Right forelimb (tissue), 1 donor: ENCODE results near the gene GPR26.

Experiments used
- DNase-seq: peaks from one replicate; pipeline ENCODE4 v3.0.0-alpha.2; 2018

GPR26 gene, protein sequence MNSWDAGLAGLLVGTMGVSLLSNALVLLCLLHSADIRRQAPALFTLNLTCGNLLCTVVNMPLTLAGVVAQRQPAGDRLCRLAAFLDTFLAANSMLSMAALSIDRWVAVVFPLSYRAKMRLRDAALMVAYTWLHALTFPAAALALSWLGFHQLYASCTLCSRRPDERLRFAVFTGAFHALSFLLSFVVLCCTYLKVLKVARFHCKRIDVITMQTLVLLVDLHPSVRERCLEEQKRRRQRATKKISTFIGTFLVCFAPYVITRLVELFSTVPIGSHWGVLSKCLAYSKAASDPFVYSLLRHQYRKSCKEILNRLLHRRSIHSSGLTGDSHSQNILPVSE

GRCh38 chr10:123666318-123667236, at the start of gene GPR26:
TSS of gene GPR26 (plus strand) at chr10:123666355. CDS start at chr10:123666408, 53 bp downstream.
- no peak for DNase-seq

- DNase-seq, result no peak
Measured at GRCh38 chr10:123618224-123618623, 47.9 kb upstream of the GPR26 start.

- no peak for DNase-seq
Measured at GRCh38 chr10:123619067-123619855, 46.9 kb upstream of the GPR26 start.

DNA sequence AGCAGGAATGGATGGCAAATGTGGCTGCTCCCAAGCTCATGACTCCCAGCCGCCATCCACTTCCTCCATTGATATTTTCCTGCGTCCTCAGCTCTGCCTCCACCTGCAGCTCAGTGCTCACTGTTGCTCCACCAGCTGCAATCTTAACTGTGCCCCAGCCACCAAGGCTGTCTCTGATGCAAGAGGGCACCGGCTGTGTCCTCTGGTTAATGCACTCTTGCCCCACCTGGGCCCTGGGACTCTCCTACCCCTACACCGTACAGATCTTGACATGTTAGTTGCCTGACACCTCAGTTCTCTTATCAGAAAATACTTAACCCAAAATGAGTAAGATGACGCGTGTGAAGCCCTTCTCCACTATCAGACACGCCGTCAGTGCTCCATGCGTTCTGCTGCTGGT, 45.5 kb upstream of the GPR26 start:
- DNase-seq, result no peak

GRCh38 chr10:123621492-123621891, 44.7 kb upstream of the GPR26 start:
- no peak for DNase-seq

GRCh38 chr10:123621916-123622315, 44.2 kb upstream of the GPR26 start:
- DNase-seq, result no peak

GRCh38 chr10:123622381-123622780, 43.8 kb upstream of the GPR26 start:
- no peak for DNase-seq

- no peak for DNase-seq
Measured at GRCh38 chr10:123624086-123624485, 42.1 kb upstream of the GPR26 start.

DNA sequence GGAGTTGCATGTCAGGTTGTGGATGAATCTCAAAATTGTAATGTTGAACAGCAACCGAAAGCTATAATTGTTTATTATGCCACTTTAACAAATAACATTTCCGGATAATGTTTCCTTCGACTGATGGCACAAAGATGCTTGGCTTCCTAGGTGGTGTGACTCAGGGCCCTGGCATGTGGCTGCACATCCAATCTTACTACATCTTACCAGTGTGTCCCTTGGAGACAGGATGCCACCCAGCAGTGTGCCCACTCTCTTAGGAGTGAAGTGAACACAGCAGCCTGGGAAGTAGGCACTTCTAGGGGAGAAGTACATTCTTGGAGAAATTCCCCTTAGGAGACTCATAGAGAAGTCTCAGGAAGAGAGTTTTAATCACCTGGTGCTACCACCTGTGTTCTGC, 33.0 kb upstream of the GPR26 start:
- DNase-seq, result no peak

- DNase-seq, result no peak
Measured at GRCh38 chr10:123633636-123634035, 32.5 kb upstream of the GPR26 start.

DNA sequence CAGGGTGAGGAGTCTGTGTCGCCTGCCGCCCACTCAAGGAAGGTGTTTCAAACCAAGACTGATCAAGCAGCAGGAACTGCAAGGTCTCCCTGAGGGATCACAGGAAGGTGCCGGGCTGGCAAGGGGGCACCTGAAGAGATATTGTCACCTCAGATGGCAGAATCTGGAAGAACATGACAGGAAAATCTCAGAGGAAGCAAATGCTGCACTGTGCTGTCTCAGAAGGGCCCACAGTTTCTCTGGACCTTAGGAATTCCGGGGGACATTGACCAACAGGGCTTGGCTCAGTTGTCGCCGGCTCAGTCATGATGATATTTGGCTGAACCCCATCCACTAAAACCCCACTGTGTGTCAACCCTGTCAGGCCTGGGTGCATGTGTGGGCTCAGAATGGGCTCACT, 31.9 kb upstream of the GPR26 start:
- DNase-seq, result no peak

DNA sequence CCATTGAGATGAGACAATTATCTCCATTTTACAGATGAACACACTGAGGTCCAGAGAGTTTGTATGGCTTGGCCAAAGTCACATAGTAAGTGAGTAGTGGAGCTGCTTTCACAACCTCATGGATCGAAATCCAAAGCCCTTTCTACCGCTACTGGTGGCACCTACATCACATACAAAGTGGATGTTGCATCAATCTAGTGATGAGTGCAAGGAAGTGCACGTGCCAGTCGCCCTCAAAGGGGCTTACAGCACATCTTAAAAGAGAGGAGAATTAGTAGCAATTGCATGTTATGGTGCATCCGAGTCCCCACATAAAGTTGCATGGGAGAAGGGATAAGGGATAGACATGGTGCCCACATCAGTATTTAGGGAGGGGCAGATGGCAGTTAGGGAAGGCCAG, 31.0 kb upstream of the GPR26 start:
- no peak for DNase-seq

- no peak for DNase-seq
Measured at GRCh38 chr10:123635745-123636144, 30.4 kb upstream of the GPR26 start.

DNA sequence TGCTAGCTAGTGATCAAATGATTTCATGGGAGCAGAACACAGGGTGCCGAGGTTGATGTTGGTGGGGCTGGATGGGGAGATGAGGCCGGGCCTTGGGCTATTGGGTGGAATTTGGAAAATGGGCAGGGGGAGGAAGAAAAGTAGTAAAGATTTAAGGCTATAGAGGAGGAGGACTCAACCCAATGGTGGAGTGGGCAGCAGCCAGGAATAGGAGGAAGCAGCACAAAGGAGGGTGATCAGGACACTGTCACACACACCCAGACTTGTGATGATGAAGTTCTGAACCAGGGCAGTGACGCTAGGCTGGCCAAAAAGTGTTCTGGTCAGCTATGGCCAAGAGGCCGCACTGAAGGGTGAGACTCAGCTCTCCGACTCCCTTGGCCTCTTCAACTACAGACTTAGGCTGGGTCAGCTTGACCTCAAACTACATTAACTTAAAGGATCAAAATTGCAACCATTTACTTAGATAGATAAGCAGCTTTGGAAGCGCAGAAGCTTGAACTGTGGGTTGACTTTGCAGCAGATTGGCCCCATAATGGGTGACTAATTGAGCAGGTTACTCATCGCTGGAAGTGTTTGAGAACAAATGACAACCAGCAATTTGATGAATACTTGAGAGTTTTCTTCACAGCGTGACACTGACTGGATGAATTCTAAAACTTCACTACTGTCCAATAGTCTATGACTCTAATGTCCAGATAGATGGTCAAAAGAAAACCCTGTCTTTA, 29.4 kb upstream of the GPR26 start:
- DNase-seq, result no peak

DNA sequence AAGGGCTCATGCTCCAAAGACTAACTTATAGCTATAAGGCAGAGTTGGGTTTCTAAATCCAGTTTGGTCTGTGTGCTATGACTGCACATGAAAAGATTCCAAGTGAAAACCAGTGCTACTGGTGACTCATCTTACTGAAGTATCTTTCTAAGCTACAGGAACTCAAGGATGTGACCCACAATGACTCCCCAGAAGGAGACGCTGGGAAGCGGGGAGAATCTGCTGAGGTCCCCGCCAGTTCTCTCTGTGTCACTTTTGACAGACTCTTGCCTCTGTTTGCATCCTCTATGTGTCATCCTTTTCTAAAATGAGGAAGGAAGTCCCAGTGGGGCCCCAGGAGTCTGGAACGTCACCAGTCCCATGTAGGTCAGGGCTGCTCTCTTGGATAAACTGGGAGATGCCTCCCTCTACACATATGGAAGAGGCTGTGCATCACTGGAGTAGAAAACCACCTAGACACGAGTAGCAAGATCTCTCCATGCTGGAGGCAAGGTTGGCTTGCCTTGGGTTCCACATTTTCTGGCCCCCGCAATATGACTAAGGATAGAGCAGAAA, 28.8 kb upstream of the GPR26 start:
- DNase-seq, result no peak

DNA sequence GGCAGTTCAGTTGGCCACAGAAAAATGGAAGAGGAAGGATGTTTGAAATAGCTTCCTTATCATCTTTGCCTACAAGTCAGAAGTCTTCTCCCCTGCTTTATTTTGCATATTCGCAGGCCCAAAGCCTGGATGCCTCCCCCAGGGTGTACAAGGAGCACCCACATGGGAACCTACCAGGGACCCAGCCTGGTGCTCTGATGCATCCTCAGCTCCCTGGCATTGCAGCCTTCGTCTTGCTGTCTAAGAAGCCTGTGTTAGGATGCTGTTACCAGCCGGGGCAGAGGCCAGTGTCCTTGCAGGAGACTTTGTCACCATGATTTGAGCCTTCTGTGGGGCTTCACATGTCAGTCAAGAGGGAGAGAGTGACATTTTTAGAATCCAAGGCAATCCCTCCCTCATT, 27.0 kb upstream of the GPR26 start:
- no peak for DNase-seq

DNA sequence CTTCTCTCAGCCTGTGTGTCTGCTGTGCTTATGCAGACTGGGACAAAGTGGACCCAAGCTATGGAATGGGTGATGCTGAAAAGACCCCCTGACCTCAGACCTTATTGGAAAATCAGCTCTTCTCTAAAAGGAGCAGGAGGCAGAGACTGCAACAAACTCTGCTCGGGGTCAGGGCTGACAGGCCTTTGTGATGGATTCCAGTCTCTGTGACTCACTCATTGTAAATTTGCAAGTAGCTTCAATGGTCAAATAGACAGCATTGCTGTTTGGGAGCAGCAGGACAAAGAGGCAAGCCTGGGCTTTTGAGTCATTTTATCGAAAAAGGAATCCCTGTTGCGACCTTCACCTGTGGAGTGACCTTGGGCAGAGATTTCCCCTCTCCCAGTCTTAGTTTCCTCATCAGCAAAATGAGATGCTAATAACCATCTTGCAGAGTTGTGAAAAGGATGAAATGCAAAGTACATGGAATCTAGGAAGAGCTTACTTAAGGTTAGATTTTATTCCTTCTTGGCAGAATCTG, 26.1 kb upstream of the GPR26 start:
- no peak for DNase-seq

- no peak for DNase-seq
Measured at GRCh38 chr10:123642293-123642692, 23.9 kb upstream of the GPR26 start.

- DNase-seq, result no peak
Measured at GRCh38 chr10:123642697-123643096, 23.5 kb upstream of the GPR26 start.

DNA sequence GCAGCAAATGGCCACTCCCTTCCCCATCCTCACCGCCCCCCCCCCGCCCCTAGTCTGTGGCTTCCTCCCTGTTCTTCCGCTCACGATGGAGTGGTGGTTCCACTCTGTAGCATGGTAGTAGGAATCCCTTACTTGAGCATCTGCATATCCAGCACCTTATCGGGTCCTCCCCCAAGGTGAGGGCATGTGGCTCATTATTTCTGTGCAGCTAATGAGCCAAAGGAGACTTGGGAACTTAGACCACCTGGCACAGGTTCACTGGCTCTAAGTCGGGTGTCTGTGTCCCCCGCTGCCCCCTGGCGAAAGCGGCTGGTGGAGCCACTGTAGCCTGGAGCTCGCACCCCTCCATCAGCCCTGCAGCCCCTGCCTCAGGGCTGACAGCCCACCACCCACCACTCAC, 22.8 kb upstream of the GPR26 start:
- DNase-seq, result no peak

DNA sequence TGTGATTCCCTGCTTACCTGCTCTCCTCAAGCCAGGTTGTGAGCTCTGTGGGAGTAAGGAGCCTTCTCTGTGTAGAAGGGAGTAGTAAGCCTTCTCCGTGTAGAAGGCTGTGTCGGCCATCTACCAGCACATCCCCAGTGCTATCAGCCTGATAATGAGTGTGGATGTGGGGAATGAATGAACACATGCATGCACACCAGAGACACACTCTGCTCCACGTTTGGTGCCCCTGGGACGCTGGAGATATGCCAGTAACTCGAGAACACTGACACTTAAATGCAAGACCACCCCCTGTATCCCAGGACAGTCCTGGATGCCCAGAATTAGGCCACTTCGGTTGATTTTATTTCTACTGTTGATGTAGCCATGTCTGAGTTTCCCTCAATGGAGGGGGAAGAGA, 21.1 kb upstream of the GPR26 start:
- no peak for DNase-seq

DNA sequence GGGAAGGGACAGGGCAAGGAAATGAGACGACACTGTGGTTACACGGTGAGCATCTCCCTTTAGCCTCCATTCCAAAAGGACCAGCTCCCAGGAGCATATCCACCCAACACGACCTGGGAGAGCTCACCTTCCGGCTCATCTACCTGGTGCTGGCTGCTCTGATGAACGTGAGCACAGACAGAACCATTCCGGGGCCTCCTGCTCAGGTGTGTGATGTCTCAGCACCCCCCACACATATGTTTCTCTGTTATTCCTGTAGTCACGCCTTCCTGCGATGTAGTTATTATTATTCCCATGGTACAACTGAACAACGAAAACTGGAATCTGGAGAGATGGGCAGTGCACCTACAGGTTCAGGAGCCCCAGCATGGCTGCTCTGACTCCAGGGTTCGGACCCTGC, 20.5 kb upstream of the GPR26 start:
- DNase-seq, result no peak
